KMS-11 (cell line): Measurements from ENCODE around the gene ABCA1.

Source experiments
- H2AFZ ChIP-seq: fragments of 200-600 bp; sonication (generic); 2 replicates; pipeline ENCODE4 v1.6.1; 2016; ENCODE audit warnings: antibody characterized with exemption, mixed run types, low read depth
- H3K27ac ChIP-seq: fragments of 200-600 bp; sonication (generic); 2 replicates; pipeline ENCODE4 v1.6.1; 2016; ENCODE audit warnings: mild to moderate bottlenecking, mixed run types
- H3K27me3 ChIP-seq: fragments of 200-600 bp; sonication (generic); 2 replicates; pipeline ENCODE4 v1.6.1; 2017; ENCODE audit warnings: mild to moderate bottlenecking, low read depth, mixed run types, moderate library complexity; ENCODE audit not compliant: insufficient read depth
- H3K36me3 ChIP-seq: fragments of 200-600 bp; sonication (generic); 2 replicates; pipeline ENCODE4 v1.6.1; 2017; ENCODE audit warnings: mild to moderate bottlenecking, mixed run types; ENCODE audit not compliant: insufficient read depth
- H3K4me1 ChIP-seq: fragments of 200-600 bp; sonication (generic); 2 replicates; pipeline ENCODE4 v1.6.1; 2016; ENCODE audit warnings: mild to moderate bottlenecking, low read depth, mixed run types; ENCODE audit not compliant: poor library complexity, severe bottlenecking
- H3K4me2 ChIP-seq: fragments of 200-600 bp; sonication (generic); 2 replicates; pipeline ENCODE4 v1.7.0; 2016; ENCODE audit warnings: mild to moderate bottlenecking, mixed run types
- H3K4me3 ChIP-seq: fragments of 200-600 bp; sonication (generic); IDR thresholded peaks from 2 replicates; pipeline ENCODE4 v1.6.1; 2017; ENCODE audit warnings: low read depth, low read length, mixed read lengths; ENCODE audit not compliant: insufficient read depth
- H3K79me2 ChIP-seq: fragments of 200-600 bp; sonication (generic); 2 replicates; pipeline ENCODE4 v1.6.1; 2016; ENCODE audit warnings: low read depth, mixed run types; ENCODE audit not compliant: insufficient read depth
- H3K9ac ChIP-seq: fragments of 200-600 bp; sonication (generic); 2 replicates; pipeline ENCODE4 v1.6.1; 2016; ENCODE audit warnings: mild to moderate bottlenecking, mixed run types
- H4K20me1 ChIP-seq: fragments of 200-600 bp; sonication (generic); 2 replicates; pipeline ENCODE4 v1.6.1; 2016; ENCODE audit warnings: mild to moderate bottlenecking, mixed run types; ENCODE audit not compliant: insufficient read depth
- TF ChIP-seq, protein P1 (sequence below): fragments of 200-600 bp; sonication (generic); conservative IDR thresholded peaks from 2 replicates; pipeline ENCODE4 v1.6.1; 2017; ENCODE audit warnings: low read depth, mild to moderate bottlenecking, antibody characterized with exemption, low read length, moderate library complexity, mixed read lengths

The ABCA1 gene

DNA sequence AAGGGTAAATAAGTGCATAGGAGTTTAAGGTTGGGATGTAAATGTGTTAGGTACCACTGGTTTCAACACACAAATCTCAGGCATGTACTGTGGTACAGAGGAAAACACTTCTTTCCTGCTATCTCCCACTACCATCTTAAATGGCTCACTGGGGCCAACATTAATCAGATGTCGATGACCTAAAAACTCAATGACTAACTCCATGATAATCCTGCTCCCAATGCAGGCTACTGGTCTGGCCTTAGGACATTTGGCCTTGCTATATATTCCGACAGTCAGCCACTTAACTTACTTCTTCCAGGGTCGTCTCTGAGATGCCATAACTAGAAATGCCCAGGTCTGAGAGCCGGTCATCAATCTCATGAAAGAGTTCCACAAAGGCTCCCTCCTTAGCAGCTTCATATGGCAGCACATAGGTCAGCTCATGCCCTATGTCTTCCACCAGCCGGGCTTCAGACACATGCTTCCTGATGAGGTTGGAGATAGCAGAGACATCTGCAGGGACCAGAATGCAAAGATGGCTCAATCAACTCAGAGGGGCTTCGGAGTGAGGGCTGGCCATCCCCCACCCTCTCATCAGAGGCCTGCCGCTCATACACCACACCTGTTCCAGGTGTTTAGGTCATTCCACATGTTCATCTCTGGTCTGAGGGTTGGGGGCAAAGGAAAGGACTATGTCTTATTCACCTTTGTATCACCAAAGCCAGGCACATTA is 111.9 kb downstream of the ABCA1 start:
- no peaks in the 10 kb centered on the region for H3K4me1 ChIP-seq
- H3K4me2 ChIP-seq = no peak overlapping the region
- no peak overlapping the region for H3K27ac ChIP-seq
- TF ChIP-seq, protein P1, sequence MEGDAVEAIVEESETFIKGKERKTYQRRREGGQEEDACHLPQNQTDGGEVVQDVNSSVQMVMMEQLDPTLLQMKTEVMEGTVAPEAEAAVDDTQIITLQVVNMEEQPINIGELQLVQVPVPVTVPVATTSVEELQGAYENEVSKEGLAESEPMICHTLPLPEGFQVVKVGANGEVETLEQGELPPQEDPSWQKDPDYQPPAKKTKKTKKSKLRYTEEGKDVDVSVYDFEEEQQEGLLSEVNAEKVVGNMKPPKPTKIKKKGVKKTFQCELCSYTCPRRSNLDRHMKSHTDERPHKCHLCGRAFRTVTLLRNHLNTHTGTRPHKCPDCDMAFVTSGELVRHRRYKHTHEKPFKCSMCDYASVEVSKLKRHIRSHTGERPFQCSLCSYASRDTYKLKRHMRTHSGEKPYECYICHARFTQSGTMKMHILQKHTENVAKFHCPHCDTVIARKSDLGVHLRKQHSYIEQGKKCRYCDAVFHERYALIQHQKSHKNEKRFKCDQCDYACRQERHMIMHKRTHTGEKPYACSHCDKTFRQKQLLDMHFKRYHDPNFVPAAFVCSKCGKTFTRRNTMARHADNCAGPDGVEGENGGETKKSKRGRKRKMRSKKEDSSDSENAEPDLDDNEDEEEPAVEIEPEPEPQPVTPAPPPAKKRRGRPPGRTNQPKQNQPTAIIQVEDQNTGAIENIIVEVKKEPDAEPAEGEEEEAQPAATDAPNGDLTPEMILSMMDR = no peak
- no peak overlapping the region for H3K9ac ChIP-seq
- no peak overlapping the region for H3K4me3 ChIP-seq
- no peaks in the 10 kb centered on the region for H4K20me1 ChIP-seq
- no peaks in the 10 kb centered on the region for H3K79me2 ChIP-seq
- H2AFZ ChIP-seq = no peak overlapping the region
- no peaks in the 10 kb centered on the region for H3K27me3 ChIP-seq
- peaks cover 13% of the 10 kb centered on the region; the same call in 1 of the 2 replicates for H3K36me3 ChIP-seq

DNA sequence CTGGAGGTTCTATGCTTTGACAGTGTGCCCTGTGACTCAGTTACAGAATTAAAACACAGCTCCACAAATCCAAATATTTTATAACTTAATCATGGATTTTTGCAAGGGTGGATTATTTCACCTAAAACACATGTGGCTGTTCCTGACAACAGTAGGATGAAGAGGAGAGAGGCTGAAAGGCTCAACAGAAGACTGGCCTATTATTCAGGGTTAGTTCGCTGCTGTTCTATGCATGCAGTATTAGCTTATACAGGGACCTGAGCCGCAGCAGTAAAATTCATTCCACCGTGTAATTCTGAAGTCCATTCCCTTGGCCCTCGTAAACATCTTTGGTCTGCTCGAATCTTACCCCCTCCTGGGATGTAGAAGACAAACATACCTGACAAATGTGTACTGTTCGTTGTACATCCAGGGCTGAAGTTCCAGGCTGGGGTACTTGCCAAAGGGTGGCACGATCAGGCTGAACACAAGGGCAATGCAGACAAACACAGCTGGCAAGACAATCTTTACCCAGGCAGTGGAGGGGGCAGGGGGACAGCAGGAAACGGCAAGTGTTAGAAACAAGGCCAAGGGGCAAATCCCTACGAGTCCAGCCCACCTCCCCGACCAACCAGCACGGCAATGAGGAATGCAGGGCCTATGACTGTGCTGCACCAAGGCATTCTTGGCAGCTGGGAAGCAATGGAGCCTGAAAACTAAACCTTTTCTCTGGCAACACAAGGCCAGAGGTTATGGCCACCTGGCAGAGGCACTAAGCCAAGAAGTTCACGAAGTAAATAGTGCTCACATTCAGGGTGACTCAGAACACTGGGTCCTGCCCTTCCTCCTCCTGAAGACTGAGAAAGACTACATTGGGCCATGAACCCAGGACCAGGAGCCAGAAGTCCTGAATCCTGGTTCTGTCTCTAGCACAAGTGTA is 117.3 kb downstream of the ABCA1 start:
- TF ChIP-seq, protein P1 = no peak
- no peak overlapping the region for H2AFZ ChIP-seq
- peaks cover 10% of the 10 kb centered on the region; the same call in 1 of the 2 replicates for H3K36me3 ChIP-seq
- H3K4me3 ChIP-seq = no peak overlapping the region
- no peaks in the 10 kb centered on the region for H4K20me1 ChIP-seq
- H3K4me1 ChIP-seq = no peaks in the 10 kb centered on the region
- no peak overlapping the region for H3K9ac ChIP-seq
- no peak overlapping the region for H3K27ac ChIP-seq
- H3K27me3 ChIP-seq = no peaks in the 10 kb centered on the region
- no peak overlapping the region for H3K4me2 ChIP-seq
- no peaks in the 10 kb centered on the region for H3K79me2 ChIP-seq

DNA sequence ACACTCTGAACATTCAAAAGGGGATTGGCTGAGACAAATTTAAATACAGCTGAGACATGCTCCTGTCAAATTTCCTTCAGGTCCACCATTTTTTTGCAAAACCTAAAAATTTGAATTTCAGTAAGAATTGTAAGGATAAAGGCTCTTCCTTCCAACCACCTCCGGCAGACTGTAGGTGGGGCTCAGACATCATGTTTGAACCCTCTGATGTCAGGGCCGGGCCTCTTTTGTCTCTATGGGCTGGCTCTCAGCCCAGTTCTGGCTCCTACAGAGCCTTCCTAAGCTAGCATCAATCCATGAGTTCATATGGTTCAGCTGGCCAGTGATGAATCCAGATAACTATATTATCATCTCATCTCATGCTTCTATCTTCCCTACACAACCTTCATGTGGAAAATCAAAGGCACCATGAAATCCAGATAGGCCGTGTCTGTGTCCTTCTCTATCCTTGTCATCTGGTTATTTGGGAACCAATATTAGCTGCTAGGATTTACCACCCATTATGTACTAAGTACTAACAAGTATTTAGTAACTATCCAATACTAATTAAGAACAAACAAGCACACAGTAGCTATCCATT is 119.8 kb downstream of the ABCA1 start:
- H3K4me1 ChIP-seq = no peaks in the 10 kb centered on the region
- TF ChIP-seq, protein P1 = no peak
- H2AFZ ChIP-seq = no peak overlapping the region
- H3K79me2 ChIP-seq = no peaks in the 10 kb centered on the region
- H3K4me3 ChIP-seq = no peak overlapping the region
- no peak overlapping the region for H3K27ac ChIP-seq
- H4K20me1 ChIP-seq = no peaks in the 10 kb centered on the region
- no peak overlapping the region for H3K4me2 ChIP-seq
- no peak overlapping the region for H3K9ac ChIP-seq
- no peaks in the 10 kb centered on the region for H3K36me3 ChIP-seq
- no peaks in the 10 kb centered on the region for H3K27me3 ChIP-seq

DNA sequence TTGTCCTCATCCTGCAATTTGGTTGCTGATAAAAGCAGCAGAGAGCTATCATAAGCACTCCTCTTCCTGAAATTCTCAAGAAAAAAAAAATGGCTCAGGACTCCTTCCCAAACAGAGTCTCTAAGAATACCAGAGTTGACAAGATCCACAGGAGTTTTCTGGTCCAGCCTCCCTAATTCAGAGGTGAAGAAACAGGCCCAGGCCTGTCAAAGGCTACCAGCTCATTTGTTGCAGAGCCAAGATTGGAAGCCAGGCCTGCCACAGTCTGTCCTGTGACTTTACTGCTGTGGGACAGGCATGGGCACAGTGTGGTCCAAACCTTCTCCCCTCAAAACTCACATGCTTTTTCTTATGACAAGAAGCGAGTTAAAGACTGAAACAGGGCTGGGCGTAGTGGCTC is 122.5 kb downstream of the ABCA1 start:
- TF ChIP-seq, protein P1 = no peak
- Histone ChIP-seq H3K27ac (no peak overlapping the region), H3K4me1 (no peaks in the 10 kb centered on the region), H2AFZ (no peak overlapping the region), H3K4me3 (no peak overlapping the region), H3K36me3 (no peaks in the 10 kb centered on the region; the same call in 1 of the 2 replicates), H3K4me2 (no peak overlapping the region), H4K20me1 (no peaks in the 10 kb centered on the region), H3K9ac (no peak overlapping the region), H3K27me3 (no peaks in the 10 kb centered on the region), H3K79me2 (no peaks in the 10 kb centered on the region)
